T47D (cell line): ENCODE data around the gene ARHGAP24.

Experiments used
- DNase-seq, 2 experiments: peaks; one replicate each; pipeline versions ENCODE4 v3.0.0 to v3.0.0-alpha.2; 2011 to 2012; ENCODE audit warnings: low read depth in 1 of 2, low spot score in 1 of 2
- JUND ChIP-seq: IDR thresholded peaks from 2 replicates; pipeline ENCODE4 v1.6.1; 2012; ENCODE audit warnings: low read depth
- in situ Hi-C: cut with HindIII; loops from 2 replicates; pipeline ENCODE4 v1.10.0; 2016; ENCODE audit warnings: low sequenced_read_pairs, low pct_unique_long_range_greater_than_20kb

Gene ARHGAP24

DNA sequence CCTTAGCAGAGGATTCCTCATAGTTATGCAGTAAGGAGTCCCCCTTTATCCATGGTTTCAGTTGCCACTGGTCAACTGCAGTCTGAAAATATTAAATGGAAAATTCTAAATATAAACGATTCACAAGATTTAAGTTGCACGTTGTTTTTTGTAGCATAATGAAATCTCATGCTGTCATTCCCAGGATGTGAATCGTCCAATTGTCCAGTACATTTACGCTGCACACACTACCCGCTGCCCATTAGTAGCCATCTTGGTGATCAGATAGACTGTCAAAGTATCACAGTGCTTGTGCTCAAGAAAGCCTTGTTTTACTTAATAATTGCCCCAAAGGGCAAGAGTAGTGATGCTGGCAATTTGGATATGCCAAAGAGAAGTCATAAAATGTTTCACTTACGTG, 450.1 kb downstream of the ARHGAP24 start:
- TF ChIP-seq JUND: no peak
- DNase-seq: no peak
- in situ Hi-C loops: no loop called here

DNA sequence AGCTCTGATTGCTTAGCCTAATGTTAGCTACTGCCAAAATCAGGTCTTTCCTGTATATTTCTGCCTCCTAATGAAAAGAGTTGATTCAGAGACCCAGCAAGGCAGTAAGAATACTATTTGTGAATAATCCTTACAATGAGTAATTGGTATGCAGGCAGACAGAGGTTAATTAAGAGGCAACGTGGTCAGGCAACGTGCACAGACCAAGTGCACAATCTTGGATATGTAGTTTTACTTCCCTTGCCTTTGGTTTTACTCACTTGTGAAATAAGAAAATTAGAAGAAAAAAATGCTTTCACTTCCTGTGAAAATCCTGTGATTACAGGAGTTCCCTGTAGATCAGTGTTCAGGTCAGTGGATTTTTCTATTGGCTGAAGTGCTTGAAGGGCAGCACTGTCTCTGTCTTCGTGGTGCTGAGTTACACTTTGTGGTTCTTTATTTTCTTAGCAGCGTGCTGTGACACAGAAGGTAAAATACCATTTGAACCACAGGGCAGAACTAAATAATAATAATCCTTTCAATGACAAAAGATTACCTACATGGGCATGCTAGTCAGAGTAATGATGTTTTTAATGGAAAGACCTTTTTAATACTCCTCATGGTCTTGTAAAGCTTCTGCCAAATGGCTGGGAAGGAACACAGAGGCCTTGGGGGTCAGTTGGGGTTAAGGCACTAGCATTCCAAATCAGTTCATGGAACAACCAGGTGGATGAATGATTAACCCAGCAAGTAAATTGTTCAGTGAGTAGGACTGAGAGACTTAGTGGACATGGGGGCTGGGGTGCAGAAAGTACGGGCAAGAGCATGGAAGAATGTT, 454.0 kb downstream of the ARHGAP24 start:
- no peak for DNase-seq
- TF ChIP-seq JUND: no peak

DNA sequence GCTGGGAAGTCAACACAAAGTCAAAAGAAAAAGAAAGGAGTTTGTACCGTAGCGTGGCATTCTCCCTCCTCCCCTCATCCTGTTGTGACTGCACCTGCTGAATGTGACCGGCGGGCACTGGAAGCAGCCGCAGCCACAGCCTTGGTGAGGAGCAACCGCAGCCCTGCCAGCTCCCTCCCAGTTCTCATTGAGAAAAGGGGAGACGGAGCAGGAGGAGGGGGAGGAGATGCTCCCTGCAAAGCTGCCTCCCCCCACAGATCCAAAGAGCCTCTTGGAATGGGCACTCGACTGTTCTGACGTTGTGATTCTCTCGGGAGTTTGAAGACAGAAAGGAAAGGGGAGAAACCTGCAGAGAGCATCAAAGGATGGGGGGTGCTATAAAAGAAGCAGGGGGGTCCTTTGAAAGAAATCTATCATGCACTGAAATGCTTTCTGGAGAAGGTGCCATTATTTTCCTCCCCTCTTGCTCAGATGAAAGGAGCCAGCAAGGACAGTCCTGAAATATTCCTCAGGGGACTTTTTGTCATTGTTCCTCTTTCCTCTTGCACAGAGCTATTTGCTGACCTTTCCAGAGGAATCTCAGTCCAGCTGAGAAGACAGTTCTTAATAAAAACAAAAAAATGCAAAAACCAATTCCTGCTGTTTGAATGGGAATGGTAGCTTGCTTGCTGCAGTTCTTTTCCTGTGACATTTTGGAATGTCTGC, 455.2 kb downstream of the ARHGAP24 start:
- in situ Hi-C loops: no loop called here
- DNase-seq: peak in 1 of 2 experiments; percentile 19

More for the DNA sequence above, 454.0 kb downstream of the ARHGAP24 start:
- in situ Hi-C loops: no loop called here

DNA sequence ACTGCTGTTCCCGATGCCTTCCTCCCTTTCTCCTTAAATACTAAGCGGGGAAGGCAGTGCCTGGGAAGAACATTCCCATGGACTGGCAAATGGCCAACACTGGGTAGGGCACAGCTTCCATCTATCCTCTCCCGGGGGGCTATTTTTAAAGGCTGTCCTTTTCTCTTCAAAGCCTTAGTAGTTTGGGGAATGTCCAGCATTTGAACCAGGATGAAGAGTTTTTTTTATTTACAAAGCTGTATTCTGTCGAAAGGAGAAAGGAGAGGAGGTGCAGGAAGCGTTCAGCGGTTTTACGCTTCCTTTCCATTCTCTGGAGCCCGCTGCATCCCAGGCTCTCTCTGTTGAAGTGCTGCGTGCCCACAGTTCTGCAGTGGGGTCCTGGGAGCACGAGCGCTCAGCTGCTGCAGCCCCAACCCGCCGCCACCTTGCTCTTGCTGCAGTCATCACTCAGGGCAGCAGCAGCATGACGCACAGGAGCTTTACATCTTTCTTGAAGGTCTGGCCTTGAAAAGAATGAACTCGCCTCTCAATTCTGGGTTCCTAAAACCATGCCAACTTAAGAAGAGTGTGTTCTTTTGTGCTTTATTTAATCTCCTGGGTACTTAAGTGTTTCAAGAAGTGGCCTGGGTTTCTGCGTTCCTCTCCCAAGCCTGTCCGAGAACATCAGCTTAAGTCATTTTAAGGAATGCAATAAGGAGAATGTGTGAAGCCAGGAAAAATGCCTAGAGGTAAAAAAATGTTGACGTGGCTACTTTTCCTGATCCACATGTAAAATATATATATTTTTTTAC, 457.7 kb downstream of the ARHGAP24 start:
- no peak for DNase-seq
- in situ Hi-C loops: no loop called here
- no peak for TF ChIP-seq JUND

More for the DNA sequence above, 455.2 kb downstream of the ARHGAP24 start:
- no peak for TF ChIP-seq JUND

DNA sequence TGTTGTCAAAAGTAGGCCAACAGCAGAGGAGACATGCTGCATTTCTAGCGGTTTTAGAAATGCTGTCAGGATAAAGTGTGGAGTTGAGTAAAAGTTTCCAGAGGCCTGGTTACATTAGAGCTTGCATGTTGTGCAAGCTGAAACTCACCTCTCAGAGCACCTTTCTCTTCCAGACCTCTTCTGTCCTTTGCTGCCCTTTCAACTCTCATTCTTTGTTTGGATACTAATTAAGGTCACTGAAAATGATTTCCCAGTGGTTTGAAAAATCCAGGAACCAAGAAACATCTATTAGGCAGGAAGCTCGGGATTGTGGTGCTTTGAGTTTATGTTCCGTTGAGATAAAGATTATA, 458.3 kb downstream of the ARHGAP24 start:
- TF ChIP-seq JUND: no peak
- DNase-seq: no peak
- in situ Hi-C loops: no loop called here

DNA sequence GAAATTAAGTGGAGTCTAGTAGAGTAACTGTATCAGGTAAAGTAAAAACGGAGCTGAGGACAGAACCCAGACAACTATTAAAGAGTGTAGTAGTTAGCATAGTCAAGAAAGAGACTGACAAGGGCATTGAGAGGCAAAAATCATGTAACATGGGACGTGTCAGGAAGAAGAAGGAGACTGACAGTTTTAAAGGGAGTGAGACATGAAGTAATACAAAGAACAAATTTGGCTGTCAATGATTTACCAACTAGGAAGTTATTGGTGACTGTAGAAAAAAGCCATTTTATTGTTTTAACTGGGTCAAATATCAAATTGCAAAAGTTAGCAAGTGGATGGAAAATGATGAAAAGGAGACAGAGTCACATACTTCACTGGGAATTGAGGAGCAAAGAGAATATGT, 462.6 kb downstream of the ARHGAP24 start:
- no peak for DNase-seq
- in situ Hi-C loops: no loop called here
- TF ChIP-seq JUND: no peak

DNA sequence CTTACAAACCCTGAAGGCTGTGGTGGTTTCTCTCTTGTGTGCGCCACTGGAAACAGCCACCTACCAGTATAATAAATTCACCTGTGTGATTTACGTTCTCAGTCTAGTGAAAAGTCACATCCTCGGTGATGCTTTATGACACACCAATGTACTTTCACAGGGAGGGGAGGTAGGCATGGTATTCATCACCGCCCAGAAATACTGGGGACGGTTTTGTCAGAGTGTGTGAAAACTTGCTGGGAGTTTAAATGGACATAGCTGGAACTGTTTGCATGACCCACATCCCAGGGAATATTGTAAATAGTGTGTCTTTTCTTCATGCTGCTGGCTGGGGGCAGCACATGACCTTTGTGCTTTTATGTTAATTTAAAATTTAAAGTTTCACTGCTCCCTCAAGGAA, 463.1 kb downstream of the ARHGAP24 start:
- DNase-seq: no peak
- in situ Hi-C loops: no loop called here
- no peak for TF ChIP-seq JUND

DNA sequence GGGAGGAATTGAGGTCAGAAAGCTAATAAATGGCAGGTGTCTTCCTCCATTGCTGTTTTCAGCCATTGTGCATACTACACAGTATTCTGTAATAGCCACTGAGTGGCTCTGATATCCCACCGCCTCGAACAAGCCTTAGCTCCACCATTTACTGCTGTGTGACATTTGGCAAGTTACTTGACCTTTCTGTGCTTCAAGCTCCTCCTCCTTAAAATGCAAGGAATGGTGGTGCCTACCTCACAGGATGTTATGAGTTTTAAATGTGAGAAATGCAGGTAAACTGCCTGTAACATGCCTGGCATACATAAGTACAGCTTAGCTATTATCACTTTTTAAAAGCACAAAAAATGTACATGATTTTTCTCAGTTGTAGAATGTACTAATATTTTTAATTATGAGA, 464.0 kb downstream of the ARHGAP24 start:
- in situ Hi-C loops: no loop called here
- no peak for TF ChIP-seq JUND
- DNase-seq: no peak

DNA sequence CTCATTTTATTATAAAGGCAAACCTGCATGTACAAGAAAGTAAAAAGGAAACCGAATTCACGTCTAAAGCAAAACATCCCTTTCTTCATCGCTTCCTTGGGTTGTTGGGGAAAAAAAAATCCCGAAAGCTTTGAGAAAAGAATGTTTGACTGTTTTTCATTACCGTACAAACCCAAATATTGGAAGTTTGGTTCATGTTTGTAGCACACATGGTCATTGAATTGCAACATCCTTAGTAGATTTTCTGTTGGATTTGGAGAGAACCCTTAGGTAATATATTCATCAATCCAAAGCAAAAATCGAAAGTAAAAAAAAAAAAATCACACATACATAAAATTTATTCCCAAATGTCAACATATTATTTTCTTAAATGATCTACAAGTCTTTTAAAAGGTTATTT, 464.6 kb downstream of the ARHGAP24 start:
- in situ Hi-C loops: no loop called here
- DNase-seq: no peak
- no peak for TF ChIP-seq JUND

DNA sequence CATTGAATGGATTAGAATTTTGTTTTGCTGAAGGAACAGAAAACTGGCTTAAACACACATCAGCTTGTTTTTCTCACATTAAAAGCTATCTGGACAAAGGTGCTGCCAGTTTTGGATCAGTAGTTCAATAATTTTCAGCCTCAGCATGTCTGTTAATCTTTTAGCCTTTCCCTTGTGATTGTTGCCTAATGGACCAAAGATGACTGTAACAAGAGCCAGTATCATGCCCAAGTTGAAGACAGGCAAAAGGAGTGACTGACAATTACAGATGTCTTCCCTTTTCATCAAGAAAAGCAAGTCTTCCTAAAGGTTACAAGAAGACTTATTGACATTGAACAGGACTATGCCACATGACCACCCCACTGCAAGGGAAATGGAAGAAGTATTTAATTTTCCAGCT, 465.2 kb downstream of the ARHGAP24 start:
- in situ Hi-C loops: no loop called here
- DNase-seq: no peak
- no peak for TF ChIP-seq JUND

DNA sequence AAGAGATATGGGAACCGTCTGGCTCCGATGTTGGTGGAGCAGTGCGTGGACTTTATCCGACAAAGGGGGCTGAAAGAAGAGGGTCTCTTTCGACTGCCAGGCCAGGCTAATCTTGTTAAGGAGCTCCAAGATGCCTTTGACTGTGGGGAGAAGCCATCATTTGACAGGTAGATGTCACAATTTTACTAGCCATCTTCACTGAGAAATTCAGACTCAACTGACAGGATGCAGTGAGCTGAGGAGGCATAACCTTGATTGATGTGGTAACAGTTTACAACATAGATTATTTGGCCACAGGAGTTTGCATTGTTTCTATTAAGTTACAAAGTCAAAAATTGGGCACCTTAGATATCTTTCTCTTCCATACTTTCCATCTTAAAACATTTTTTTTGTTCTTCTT, 467.2 kb downstream of the ARHGAP24 start:
- TF ChIP-seq JUND: no peak
- in situ Hi-C loops: no loop called here
- DNase-seq: no peak

DNA sequence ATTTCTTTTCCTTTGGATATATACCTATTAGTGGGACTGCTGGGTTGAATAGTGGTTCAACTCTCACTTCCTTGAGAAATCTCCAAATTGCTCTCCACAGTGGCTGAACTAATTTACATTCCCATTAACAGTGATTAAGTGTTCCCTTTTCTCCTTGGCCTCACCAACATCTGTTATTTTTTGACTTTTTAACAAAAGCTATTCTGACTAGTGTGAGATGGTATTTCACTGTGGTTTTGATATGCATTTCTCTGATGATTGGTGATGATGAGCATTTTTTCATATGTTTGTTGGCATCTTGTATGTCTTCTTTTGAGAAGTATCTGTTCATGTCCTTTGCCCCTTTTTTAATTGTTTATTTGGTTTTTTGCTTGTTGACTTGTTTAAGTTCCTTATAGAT, 471.9 kb downstream of the ARHGAP24 start:
- DNase-seq: no peak
- in situ Hi-C loops: no loop called here
- no peak for TF ChIP-seq JUND

DNA sequence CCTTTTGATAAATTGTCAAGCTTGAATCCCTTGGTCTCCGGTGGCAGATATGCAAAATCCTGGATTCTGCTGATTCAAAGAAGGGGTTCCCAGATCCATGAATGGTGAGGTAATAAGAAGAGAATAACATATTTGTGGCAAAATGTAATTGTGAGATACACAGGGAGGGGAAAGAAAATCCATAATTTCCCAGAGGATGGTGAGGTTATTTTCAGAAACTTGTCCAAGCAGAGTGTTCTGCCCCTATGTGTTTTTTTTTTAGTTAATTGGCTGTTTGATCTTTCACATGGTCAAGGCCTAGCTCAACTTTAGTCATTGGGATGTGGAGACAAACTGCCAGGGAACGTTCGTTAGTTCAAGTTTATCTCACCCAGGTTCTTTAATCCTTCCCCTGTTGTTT, 476.1 kb downstream of the ARHGAP24 start:
- no peak for DNase-seq
- in situ Hi-C loops: no loop called here
- TF ChIP-seq JUND: no peak
